ENCODE results near the gene EXD1.

DNA sequence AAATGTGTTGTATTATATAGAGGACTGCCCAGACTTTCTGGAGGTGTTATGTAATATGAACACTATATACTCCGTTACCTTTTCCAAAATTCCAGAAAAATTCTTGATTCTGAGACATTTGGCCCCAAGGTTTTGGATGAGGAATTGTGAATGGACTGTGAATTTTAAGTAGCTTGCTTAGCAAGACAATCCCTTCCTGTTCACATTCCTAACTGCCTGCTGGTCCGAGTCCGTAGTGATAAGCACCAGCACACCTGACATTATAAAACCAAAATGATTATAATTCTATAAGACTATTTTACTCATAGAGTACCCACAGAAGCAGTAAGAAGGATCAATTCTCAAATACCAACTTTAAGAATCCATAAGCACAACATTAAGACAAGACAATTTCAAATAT lies 11.2 kb downstream of the EXD1 start:
- no peak for TF ChIP-seq EGR1 (IDR thresholded peaks at IDR 0.05)
- TF ChIP-seq TAF1 (IDR thresholded peaks at IDR 0.05; ENCODE audit: low read depth), result no peak
- TF ChIP-seq NFIC (IDR thresholded peaks at IDR 0.05), result no peak
